Spinal cord (tissue), 10 donors: ENCODE measurements around the gene COL23A1. TPM values are rescaled to one million over a fixed set of nuclear protein-coding genes. Genes with fewer than 3 reads are reported as not detected.

Experiments used
- DNase-seq, 6 donors: peaks; one replicate each; pipeline versions ENCODE4 v3.0.0 to v3.0.0-alpha.2; 2013 to 2015; ENCODE audit warnings: low spot score in 6 of 6, low read depth in 4 of 6
- H3K27ac ChIP-seq: one replicate; pipeline ENCODE4 v1.5.1; 2013; ENCODE audit warnings: low read depth, low read length, control low read depth
- H3K27me3 ChIP-seq: one replicate; pipeline ENCODE4 v1.6.1; 2013; ENCODE audit warnings: low read length; ENCODE audit not compliant: control insufficient read depth, insufficient read depth
- H3K36me3 ChIP-seq: one replicate; pipeline ENCODE4 v1.6.1; 2013; ENCODE audit warnings: low read length; ENCODE audit not compliant: control insufficient read depth, insufficient read depth
- H3K4me1 ChIP-seq: one replicate; pipeline ENCODE4 v1.6.1; 2013; ENCODE audit warnings: low read length; ENCODE audit not compliant: control insufficient read depth, insufficient read depth
- H3K4me3 ChIP-seq: one replicate; pipeline ENCODE4 v1.5.1; 2013; ENCODE audit warnings: low read depth, low read length, control low read depth
- H3K9me3 ChIP-seq: one replicate; pipeline ENCODE4 v1.6.1; 2013; ENCODE audit warnings: low read length; ENCODE audit not compliant: control insufficient read depth, insufficient read depth
- WGBS: methylation state at CpG from one replicate; pipeline ENCODE4 v1.1.5; 2013; ENCODE audit warnings: missing lambda C conversion rate; ENCODE audit not compliant: insufficient coverage; 5-methylcytosine and 5-hydroxymethylcytosine counted together
- polyA plus RNA-seq, 2 donors: library from polyadenylated mRNA; unstranded; fragments of 120-200 nt; gene quantifications; one replicate each; pipeline ENCODE4 v1.2.1, GENCODE V29; 2013; ENCODE audit not compliant: insufficient read length in 2 of 2
- total RNA-seq, 2 donors: library from RNA; depleted of rRNA in 1 of 2; stranded (reverse); fragments of 120-200 nt in 1 of 2; fragments of >200 nt in 1 of 2; gene quantifications; one replicate each; pipeline versions ENCODE4 v1.2.3 to v1.2.4, GENCODE V29; 2013 to 2014
- donor health status: healthy.

COL23A1 gene
- total and polyA plus RNA-seq, 4 donors, result 2.8 to 9.7 (median 8.0) TPM

- no peaks in the 10 kb centered on the region for H3K36me3 ChIP-seq
- H3K27ac ChIP-seq, result no peak overlapping the region
- peak in 1 of 6 donors; percentile 34 for DNase-seq
- H3K27me3 ChIP-seq, result no peaks in the 10 kb centered on the region
- H3K4me1 ChIP-seq, result peaks cover 18% of the 10 kb centered on the region
- H3K9me3 ChIP-seq, result no peaks in the 10 kb centered on the region
- no peak overlapping the region for H3K4me3 ChIP-seq
- WGBS, result 69% methylated on average over 12 of the region's 14 CpGs
Observed at GRCh38 chr5:178273665-178274541, 316.3 kb downstream of the COL23A1 start.

GRCh38 chr5:178273041-178273440, 317.2 kb downstream of the COL23A1 start:
- Histone ChIP-seq H3K27ac (no peak overlapping the region), H3K4me3 (no peak overlapping the region), H3K4me1 (peaks cover 10% of the 10 kb centered on the region), H3K36me3 (no peaks in the 10 kb centered on the region), H3K27me3 (no peaks in the 10 kb centered on the region), H3K9me3 (no peaks in the 10 kb centered on the region)
- WGBS, result 87% methylated on average over 15 of the region's 15 CpGs
- DNase-seq, result no peak

- Histone ChIP-seq H3K4me1 (peaks cover 9% of the 10 kb centered on the region), H3K27ac (no peak overlapping the region), H3K27me3 (no peaks in the 10 kb centered on the region), H3K4me3 (no peak overlapping the region), H3K36me3 (no peaks in the 10 kb centered on the region), H3K9me3 (no peaks in the 10 kb centered on the region)
- no peak for DNase-seq
- WGBS, result 97% methylated on average over 9 of the region's 9 CpGs
Observed at GRCh38 chr5:178272591-178272990, 317.6 kb downstream of the COL23A1 start.

GRCh38 chr5:178271726-178272479, 318.3 kb downstream of the COL23A1 start:
- Histone ChIP-seq H3K4me1 (peaks cover 9% of the 10 kb centered on the region), H3K36me3 (no peaks in the 10 kb centered on the region), H3K4me3 (no peak overlapping the region), H3K27me3 (no peaks in the 10 kb centered on the region), H3K9me3 (no peaks in the 10 kb centered on the region), H3K27ac (no peak overlapping the region)
- no peak for DNase-seq
- WGBS, result 72% methylated on average over 22 of the region's 24 CpGs

GRCh38 chr5:178271231-178271630, 319.0 kb downstream of the COL23A1 start:
- H3K27me3 ChIP-seq, result no peaks in the 10 kb centered on the region
- WGBS, result 72% methylated on average over 3 of the region's 4 CpGs
- H3K4me3 ChIP-seq, result no peak overlapping the region
- no peaks in the 10 kb centered on the region for H3K9me3 ChIP-seq
- H3K4me1 ChIP-seq, result peaks cover 9% of the 10 kb centered on the region
- H3K36me3 ChIP-seq, result no peaks in the 10 kb centered on the region
- no peak for DNase-seq
- H3K27ac ChIP-seq, result no peak overlapping the region

GRCh38 chr5:178269499-178269898, 320.7 kb downstream of the COL23A1 start:
- H3K36me3 ChIP-seq, result no peaks in the 10 kb centered on the region
- no peak overlapping the region for H3K4me3 ChIP-seq
- H3K27me3 ChIP-seq, result no peaks in the 10 kb centered on the region
- 100% methylated on average over 1 of the region's 1 CpG for WGBS
- DNase-seq, result no peak
- no peaks in the 10 kb centered on the region for H3K9me3 ChIP-seq
- peaks cover 8% of the 10 kb centered on the region for H3K4me1 ChIP-seq
- H3K27ac ChIP-seq, result no peak overlapping the region

GRCh38 chr5:178267876-178268275, 322.3 kb downstream of the COL23A1 start:
- no peaks in the 10 kb centered on the region for H3K27me3 ChIP-seq
- peaks cover 3% of the 10 kb centered on the region for H3K4me1 ChIP-seq
- H3K4me3 ChIP-seq, result no peak overlapping the region
- no peak overlapping the region for H3K27ac ChIP-seq
- H3K36me3 ChIP-seq, result no peaks in the 10 kb centered on the region
- 82% methylated on average over 9 of the region's 10 CpGs for WGBS
- H3K9me3 ChIP-seq, result no peaks in the 10 kb centered on the region
- no peak for DNase-seq

GRCh38 chr5:178267245-178267644, 322.9 kb downstream of the COL23A1 start:
- DNase-seq, result no peak

GRCh38 chr5:178266581-178266980, 323.6 kb downstream of the COL23A1 start:
- WGBS, result 81% methylated on average over 10 of the region's 10 CpGs
- peaks cover 3% of the 10 kb centered on the region for H3K4me1 ChIP-seq
- no peak overlapping the region for H3K4me3 ChIP-seq
- no peaks in the 10 kb centered on the region for H3K36me3 ChIP-seq
- H3K27me3 ChIP-seq, result no peaks in the 10 kb centered on the region
- DNase-seq, result no peak
- H3K9me3 ChIP-seq, result no peaks in the 10 kb centered on the region
- no peak overlapping the region for H3K27ac ChIP-seq

More at GRCh38 chr5:178267245-178267644, 322.9 kb downstream of the COL23A1 start:
- H3K9me3 ChIP-seq, result no peaks in the 10 kb centered on the region
- H3K36me3 ChIP-seq, result no peaks in the 10 kb centered on the region
- H3K4me1 ChIP-seq, result peaks cover 3% of the 10 kb centered on the region
- H3K4me3 ChIP-seq, result no peak overlapping the region
- 78% methylated on average over 6 of the region's 6 CpGs for WGBS
- no peak overlapping the region for H3K27ac ChIP-seq
- no peaks in the 10 kb centered on the region for H3K27me3 ChIP-seq
